HepG2 (cell line): ENCODE data around the gene RFTN1.

Source experiments
- POLR2A ChIP-seq, 2 experiments: IDR thresholded peaks; 2 replicates each; pipeline ENCODE4 v1.6.1; 2011; ENCODE audit warnings: low read depth in 2 of 2, low read length in 2 of 2, mild to moderate bottlenecking in 1 of 2, moderate library complexity in 1 of 2; ENCODE audit not compliant: insufficient read depth in 1 of 2
- SMARCC2 ChIP-seq: fragments of 450-650 bp; IDR thresholded peaks from 2 replicates; pipeline ENCODE4 v1.6.1; 2017; ENCODE audit warnings: antibody characterized with exemption, mild to moderate bottlenecking
- YY1 ChIP-seq: IDR thresholded peaks from 2 replicates; pipeline ENCODE4 v1.6.1; 2011; ENCODE audit warnings: low read length, low read depth, moderate library complexity, mild to moderate bottlenecking; ENCODE audit not compliant: insufficient read depth, insufficient replicate concordance
- ZNF530 ChIP-seq: sonication (generic); formaldehyde crosslinking; IDR thresholded peaks from 2 replicates; pipeline ENCODE4 v1.5.0; 2020; ENCODE audit warnings: low read depth, mild to moderate bottlenecking, missing genetic modification reagents
- ZNF768 ChIP-seq: sonication (generic); formaldehyde crosslinking; IDR thresholded peaks from 2 replicates; pipeline ENCODE4 v1.4.0; 2020; ENCODE audit warnings: missing genetic modification reagents

DNA sequence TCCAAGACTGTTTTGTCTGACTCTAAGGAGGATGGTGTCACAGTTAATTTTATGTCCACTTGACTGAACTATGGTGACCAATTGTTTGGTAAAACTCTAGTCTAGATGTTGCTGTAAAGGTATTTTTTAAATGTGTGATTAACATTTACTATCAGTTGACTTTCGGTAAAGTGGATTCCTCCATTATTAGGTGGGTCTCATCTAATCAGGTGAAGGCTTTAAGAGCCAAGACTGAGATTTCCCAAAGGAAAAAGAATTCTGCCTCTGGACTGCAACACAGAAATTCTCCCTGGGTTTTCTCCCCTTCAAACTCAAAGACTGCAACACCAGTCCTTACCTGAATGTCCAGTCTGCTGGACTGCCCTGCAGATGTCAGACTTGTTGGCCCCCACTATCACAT lies 129.6 kb downstream of the RFTN1 start:
- no peak for TF ChIP-seq ZNF530
- no peak for TF ChIP-seq POLR2A (IDR thresholded peaks at IDR 0.05; ENCODE audit: insufficient read depth in 1 of 2, low read depth in 2 of 2, low read length in 2 of 2)
- TF ChIP-seq ZNF768 (CRISPR knock-in tag), result no peak
- no peak for TF ChIP-seq SMARCC2
- no peak for TF ChIP-seq YY1
